IMR-90 (cell line): Measurements from ENCODE around the gene DENR. TPM values are rescaled to one million over a fixed set of nuclear protein-coding genes. Genes with fewer than 3 reads are reported as not detected.

ENCODE experiments used
- ATAC-seq: fragments of 200-7000 bp; cut with Tn5 transposase; 2 replicates; pipeline ENCODE4 v1.9.1; 2020; ENCODE audit warnings: low read depth, mild to moderate bottlenecking, moderate library complexity
- BruUV-seq: library from RNA; stranded (reverse); fragments of 400-500 nt; replicated peaks from 2 replicates; lab custom pipeline; 2021; lab: Mats Ljungman, UMichigan
- CTCF ChIA-PET: fragments of 300-600 bp; formaldehyde crosslinking; extraction: SDS; loops from one replicate; lab custom pipeline; 2021; ENCODE audit warnings: antibody characterized with exemption; lab: Yijun Ruan, JAX
- POLR2A ChIA-PET: fragments of 300-600 bp; sonication (Branson Sonifier 250); formaldehyde crosslinking; loops from one replicate; lab custom pipeline; 2022; ENCODE audit warnings: antibody characterized with exemption; ENCODE audit not compliant: unreplicated experiment; lab: Charles Lee
- DNase-seq: peaks from one replicate; pipeline ENCODE4 v3.0.0; 2013
- H2AFZ ChIP-seq: replicated peaks from 2 replicates; pipeline ENCODE3; 2013; ENCODE audit warnings: low read length, mild to moderate bottlenecking; ENCODE audit not compliant: poor library complexity
- H2AK5ac ChIP-seq: 2 replicates; pipeline ENCODE4 v1.6.1; 2013; ENCODE audit warnings: low read depth, low read length, inconsistent platforms
- H2AK9ac ChIP-seq: replicated peaks from 2 replicates; pipeline ENCODE3; 2013; ENCODE audit warnings: mild to moderate bottlenecking, low read depth, low read length, moderate library complexity; ENCODE audit not compliant: poor library complexity
- H2BK120ac ChIP-seq: 2 replicates; pipeline ENCODE4 v1.6.1; 2013; ENCODE audit warnings: low read depth, low read length, inconsistent platforms
- H2BK15ac ChIP-seq: 3 replicates; pipeline ENCODE4 v1.6.1; 2013; ENCODE audit warnings: low read depth, low read length, inconsistent platforms
- H2BK20ac ChIP-seq: 2 replicates; pipeline ENCODE4 v1.6.1; 2013; ENCODE audit warnings: low read depth, mild to moderate bottlenecking, inconsistent platforms, low read length, moderate library complexity
- H2BK5ac ChIP-seq: 2 replicates; pipeline ENCODE4 v1.6.1; 2013; ENCODE audit warnings: mild to moderate bottlenecking, low read depth, low read length, inconsistent platforms; ENCODE audit not compliant: poor library complexity, severe bottlenecking
- H3K14ac ChIP-seq: replicated peaks from 2 replicates; pipeline ENCODE4 v1.6.1; 2013; ENCODE audit warnings: low read depth, low read length, inconsistent platforms
- H3K18ac ChIP-seq: 2 replicates; pipeline ENCODE4 v1.6.1; 2013; ENCODE audit warnings: low read depth, low read length, control low read depth
- H3K23ac ChIP-seq: 2 replicates; pipeline ENCODE4 v1.6.1; 2013; ENCODE audit warnings: low read depth, low read length, inconsistent platforms
- H3K27ac ChIP-seq: 2 replicates; pipeline ENCODE4 v1.5.1; 2013; ENCODE audit warnings: mild to moderate bottlenecking, control low read depth, low read length; ENCODE audit not compliant: insufficient read depth
- H3K27me3 ChIP-seq: 2 replicates; pipeline ENCODE4 v1.6.1; 2013; ENCODE audit warnings: low read length; ENCODE audit not compliant: control insufficient read depth, insufficient read depth
- H3K36me3 ChIP-seq: 2 replicates; pipeline ENCODE4 v1.6.1; 2013; ENCODE audit warnings: low read length, mixed read lengths; ENCODE audit not compliant: control insufficient read depth, insufficient read depth
- H3K4ac ChIP-seq: 2 replicates; pipeline ENCODE4 v1.6.1; 2013; ENCODE audit warnings: low read depth, low read length, inconsistent platforms
- H3K4me1 ChIP-seq: 2 replicates; pipeline ENCODE4 v1.6.1; 2013; ENCODE audit warnings: low read length, mixed read lengths; ENCODE audit not compliant: control insufficient read depth, insufficient read depth
- H3K4me2 ChIP-seq: 2 replicates; pipeline ENCODE4 v1.6.1; 2013; ENCODE audit warnings: low read depth, mild to moderate bottlenecking, control low read depth, low read length, moderate library complexity
- H3K4me3 ChIP-seq: 2 replicates; pipeline ENCODE4 v1.5.1; 2013; ENCODE audit warnings: low read depth, mild to moderate bottlenecking, control low read depth, low read length, moderate library complexity; ENCODE audit not compliant: insufficient read depth
- H3K56ac ChIP-seq: 2 replicates; pipeline ENCODE4 v1.6.1; 2013; ENCODE audit warnings: low read length, inconsistent platforms; ENCODE audit not compliant: insufficient read depth; ENCODE audit errors: extremely low read depth
- H3K79me1 ChIP-seq, 2 experiments: 2 replicates each; pipeline ENCODE4 v1.6.1; 2013; ENCODE audit warnings: low read length in 2 of 2, inconsistent platforms in 1 of 2, low read depth in 1 of 2
- H3K9ac ChIP-seq: 2 replicates; pipeline ENCODE4 v1.6.1; 2013; ENCODE audit warnings: low read depth, low read length, control low read depth
- H3K9me1 ChIP-seq: 2 replicates; pipeline ENCODE4 v1.6.1; 2013; ENCODE audit warnings: low read length, inconsistent platforms; ENCODE audit not compliant: insufficient read depth
- H3K9me3 ChIP-seq: 2 replicates; pipeline ENCODE4 v1.6.1; 2013; ENCODE audit warnings: low read length; ENCODE audit not compliant: control insufficient read depth, insufficient read depth
- H4K20me1 ChIP-seq: 2 replicates; pipeline ENCODE4 v1.6.1; 2013; ENCODE audit warnings: low read length, inconsistent platforms; ENCODE audit not compliant: insufficient read depth
- H4K5ac ChIP-seq: 2 replicates; pipeline ENCODE4 v1.6.1; 2013; ENCODE audit warnings: mild to moderate bottlenecking, low read depth, low read length, control low read depth
- H4K8ac ChIP-seq, 2 experiments: 2 replicates each; pipeline ENCODE4 v1.6.1; 2013; ENCODE audit warnings: low read depth in 2 of 2, low read length in 2 of 2, control low read depth in 1 of 2, inconsistent platforms in 1 of 2
- H4K91ac ChIP-seq: 2 replicates; pipeline ENCODE4 v1.6.1; 2013; ENCODE audit warnings: low read depth, low read length, inconsistent platforms; ENCODE audit not compliant: insufficient read depth
- CEBPB ChIP-seq: IDR thresholded peaks from 2 replicates; pipeline ENCODE4 v1.6.1; 2012; ENCODE audit warnings: low read depth, low read length, improper control_type of control experiment
- CHD1 ChIP-seq: IDR thresholded peaks from 2 replicates; pipeline ENCODE4 v1.6.1; 2012; ENCODE audit warnings: low read depth, low read length, improper control_type of control experiment
- ELK1 ChIP-seq: fragments of 150-350 bp; IDR thresholded peaks from 2 replicates; pipeline ENCODE4 v1.6.1; 2016; ENCODE audit warnings: low read depth, mild to moderate bottlenecking, low read length, moderate library complexity, borderline replicate concordance
- FOS ChIP-seq: fragments of 150-350 bp; IDR thresholded peaks from 2 replicates; pipeline ENCODE4 v1.6.1; 2016; ENCODE audit warnings: low read depth, low read length
- MAFK ChIP-seq: IDR thresholded peaks from 2 replicates; pipeline ENCODE4 v1.6.1; 2012; ENCODE audit warnings: low read depth, low read length, improper control_type of control experiment
- MAZ ChIP-seq: IDR thresholded peaks from 2 replicates; pipeline ENCODE4 v1.6.1; 2012; ENCODE audit warnings: low read depth, mild to moderate bottlenecking, low read length, improper control_type of control experiment, moderate library complexity, borderline replicate concordance
- MXI1 ChIP-seq: IDR thresholded peaks from 2 replicates; pipeline ENCODE4 v1.6.1; 2012; ENCODE audit warnings: low read depth, mild to moderate bottlenecking, low read length, moderate library complexity, borderline replicate concordance
- NFE2L2 ChIP-seq: fragments of 150-350 bp; IDR thresholded peaks from 2 replicates; pipeline ENCODE4 v1.6.1; 2016; ENCODE audit warnings: low read depth, mild to moderate bottlenecking, low read length
- RAD21 ChIP-seq: IDR thresholded peaks from 2 replicates; pipeline ENCODE4 v1.6.1; 2012; ENCODE audit warnings: low read length, improper control_type of control experiment
- SMC3 ChIP-seq: fragments of 150-350 bp; IDR thresholded peaks from 2 replicates; pipeline ENCODE4 v1.6.1; 2016; ENCODE audit warnings: low read depth, mild to moderate bottlenecking, antibody characterized with exemption, low read length, moderate library complexity
- USF2 ChIP-seq: fragments of 150-350 bp; IDR thresholded peaks from 2 replicates; pipeline ENCODE4 v1.6.1; 2017; ENCODE audit warnings: mild to moderate bottlenecking, antibody characterized with exemption, low read length, low read depth
- WGBS, 2 experiments: methylation state at CpG; one replicate each; pipeline versions ENCODE4 v1.1.5 to v1.1.7; 2013; ENCODE audit warnings: missing lambda C conversion rate in 2 of 2; ENCODE audit not compliant: insufficient read length in 1 of 2; ENCODE audit errors: extremely low coverage in 2 of 2; 5-methylcytosine and 5-hydroxymethylcytosine counted together
- dilution Hi-C: fragments of 300-500 bp; cut with HindIII; formaldehyde crosslinking; loops from one replicate; pipeline ENCODE4 v1.14.3; 2018; ENCODE audit warnings: low sequenced_read_pairs; ENCODE audit not compliant: unreplicated experiment
- in situ Hi-C: fragments of 300-500 bp; cut with MboI; formaldehyde crosslinking; loops from 3 replicates; pipeline ENCODE4 v1.14.3; 2019; ENCODE audit warnings: low sequenced_read_pairs, inconsistent platforms, mixed read lengths
- intact Hi-C: fragments of 100-400 bp; cut with micrococcal nuclease; formaldehyde crosslinking; loops from 2 replicates; pipeline ENCODE4 v1.10.0; 2022
- polyA plus RNA-seq, 3 experiments: library from polyadenylated mRNA; depleted of rRNA; stranded (reverse); fragments of >200 nt; gene quantifications; 2 replicates each; pipeline ENCODE4 v1.2.3, GENCODE V29; 2012; ENCODE audit warnings: low replicate concordance in 1 of 3
- total RNA-seq: library from RNA; depleted of rRNA; stranded (reverse); fragments of >200 nt; gene quantifications from 2 replicates; pipeline ENCODE4 v1.2.3, GENCODE V29; 2012
- TF ChIP-seq, protein P1 (sequence below): conservative IDR thresholded peaks from 2 replicates; pipeline ENCODE4 v1.5.1; 2012; ENCODE audit warnings: mild to moderate bottlenecking, low read depth, low read length, improper control_type of control experiment

DENR gene
- total and polyA plus RNA-seq, 2 of the 4 experiments (the other 2 are of a cell fraction), result 8.2 to 24.5 TPM

GRCh38 chr12:122732611-122733010 is 20.0 kb upstream of the DENR start:
- no peak overlapping the region for H2BK5ac ChIP-seq
- H4K8ac ChIP-seq, result no peak overlapping the region
- H2AFZ ChIP-seq, result no peak overlapping the region
- no peak overlapping the region for H3K23ac ChIP-seq
- WGBS, 2 experiments, result 88% methylated on average over 3 of the region's 4 CpGs; no CpG with 5 or more reads in 1 of the 2 experiments
- H3K14ac ChIP-seq, result 0 out of 2 replicates have a peak overlapping the region, but pooled peaks have one; percentile 40
- no peak overlapping the region for H3K4ac ChIP-seq
- no peak overlapping the region for H2BK120ac ChIP-seq
- H3K18ac ChIP-seq, result no peak overlapping the region
- no peak overlapping the region for H4K5ac ChIP-seq
- no peaks in the 10 kb centered on the region for H3K9me1 ChIP-seq
- no peak for ATAC-seq
- H4K20me1 ChIP-seq, result no peaks in the 10 kb centered on the region
- H3K27ac ChIP-seq, result no peak overlapping the region
- no peak overlapping the region for H3K9ac ChIP-seq
- DNase-seq, result no peak
- TF ChIP-seq NFE2L2 (no peak), SMC3 (no peak), CHD1 (no peak), CEBPB (no peak), MAFK (no peak), USF2 (no peak), MAZ (no peak), FOS (no peak), ELK1 (no peak), RAD21 (no peak), MXI1 (no peak)
- TF ChIP-seq, protein P1, sequence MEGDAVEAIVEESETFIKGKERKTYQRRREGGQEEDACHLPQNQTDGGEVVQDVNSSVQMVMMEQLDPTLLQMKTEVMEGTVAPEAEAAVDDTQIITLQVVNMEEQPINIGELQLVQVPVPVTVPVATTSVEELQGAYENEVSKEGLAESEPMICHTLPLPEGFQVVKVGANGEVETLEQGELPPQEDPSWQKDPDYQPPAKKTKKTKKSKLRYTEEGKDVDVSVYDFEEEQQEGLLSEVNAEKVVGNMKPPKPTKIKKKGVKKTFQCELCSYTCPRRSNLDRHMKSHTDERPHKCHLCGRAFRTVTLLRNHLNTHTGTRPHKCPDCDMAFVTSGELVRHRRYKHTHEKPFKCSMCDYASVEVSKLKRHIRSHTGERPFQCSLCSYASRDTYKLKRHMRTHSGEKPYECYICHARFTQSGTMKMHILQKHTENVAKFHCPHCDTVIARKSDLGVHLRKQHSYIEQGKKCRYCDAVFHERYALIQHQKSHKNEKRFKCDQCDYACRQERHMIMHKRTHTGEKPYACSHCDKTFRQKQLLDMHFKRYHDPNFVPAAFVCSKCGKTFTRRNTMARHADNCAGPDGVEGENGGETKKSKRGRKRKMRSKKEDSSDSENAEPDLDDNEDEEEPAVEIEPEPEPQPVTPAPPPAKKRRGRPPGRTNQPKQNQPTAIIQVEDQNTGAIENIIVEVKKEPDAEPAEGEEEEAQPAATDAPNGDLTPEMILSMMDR, result no peak
- no peak overlapping the region for H2AK9ac ChIP-seq
- intact Hi-C loops, result no loop called here
- no TSS peak for BruUV-seq
- peaks cover 29% of the 10 kb centered on the region for H3K27me3 ChIP-seq
- no peak overlapping the region for H3K56ac ChIP-seq
- ChIA-PET POLR2A (no interaction called here), CTCF (no interaction called here)
- no peaks in the 10 kb centered on the region for H3K4me1 ChIP-seq
- in situ Hi-C loops, result no loop called here
- H2BK15ac ChIP-seq, result no peak overlapping the region
- H3K4me3 ChIP-seq, result no peak overlapping the region
- H2BK20ac ChIP-seq, result no peak overlapping the region
- H3K79me1 ChIP-seq, result no peaks in the 10 kb centered on the region
- no peak overlapping the region for H4K91ac ChIP-seq
- H2AK5ac ChIP-seq, result no peak overlapping the region
- H3K4me2 ChIP-seq, result no peak overlapping the region
- dilution Hi-C loops, result no loop called here
- H3K9me3 ChIP-seq, result 0 out of 2 replicates have a peak, but pooled peaks cover 2% of the 10 kb centered on the region
- no peaks in the 10 kb centered on the region for H3K36me3 ChIP-seq
